ENCODE measurements around the gene GPR62. TPM values are rescaled to one million over a fixed set of nuclear protein-coding genes. Genes with fewer than 3 reads are reported as not detected.
A peak's percentile ranks its signal among the peaks of the same experiment; 100 is the strongest.

Gene GPR62
- polyA plus RNA-seq, 1 of the 3 experiments (the other 2 are of a cell fraction), result 0.02 TPM

DNA sequence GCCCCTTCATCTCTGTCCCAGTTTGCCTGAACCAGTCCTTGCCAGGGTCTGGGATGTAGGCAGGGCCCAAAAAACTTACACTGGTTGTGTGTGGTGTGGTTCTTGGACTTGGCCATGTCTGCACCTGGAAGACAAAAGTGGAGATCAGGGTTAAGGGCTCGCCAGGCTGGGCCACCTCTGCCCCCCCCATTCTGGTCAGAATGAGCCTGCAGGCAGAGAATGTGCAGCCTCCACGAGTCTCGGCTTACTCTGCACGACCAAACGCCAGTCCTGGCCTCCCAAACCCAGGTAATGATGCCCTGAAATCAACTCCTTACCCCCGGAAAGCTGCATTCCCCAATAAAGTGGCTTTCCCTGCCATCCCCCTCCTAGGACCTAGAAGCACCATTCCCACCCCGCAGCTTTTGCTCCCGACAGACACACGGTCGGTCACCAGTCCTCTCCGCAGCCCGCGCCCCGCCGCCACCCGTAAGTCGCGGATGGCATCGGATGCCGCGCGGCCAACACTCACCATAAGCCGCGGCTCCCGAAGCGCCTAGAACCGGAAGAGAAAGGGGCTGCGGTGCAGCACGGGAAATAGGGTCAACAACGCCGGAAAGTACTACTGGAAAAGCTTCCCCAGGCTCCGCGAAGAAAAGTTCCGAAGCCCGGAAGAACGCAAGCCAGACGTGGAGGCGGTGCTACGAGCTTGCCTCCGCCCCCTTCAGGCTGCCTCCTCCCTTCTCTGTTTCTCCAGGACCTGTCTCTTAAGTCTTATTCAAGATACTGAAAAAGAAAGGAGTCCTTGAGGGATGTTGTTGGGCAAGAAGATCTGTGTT, 40.4 kb downstream of the GPR62 start, which contains the start of gene RPL29 (continued):
- TF ChIP-seq, protein P1, sequence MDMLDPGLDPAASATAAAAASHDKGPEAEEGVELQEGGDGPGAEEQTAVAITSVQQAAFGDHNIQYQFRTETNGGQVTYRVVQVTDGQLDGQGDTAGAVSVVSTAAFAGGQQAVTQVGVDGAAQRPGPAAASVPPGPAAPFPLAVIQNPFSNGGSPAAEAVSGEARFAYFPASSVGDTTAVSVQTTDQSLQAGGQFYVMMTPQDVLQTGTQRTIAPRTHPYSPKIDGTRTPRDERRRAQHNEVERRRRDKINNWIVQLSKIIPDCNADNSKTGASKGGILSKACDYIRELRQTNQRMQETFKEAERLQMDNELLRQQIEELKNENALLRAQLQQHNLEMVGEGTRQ (IDR thresholded peaks at IDR 0.05; ENCODE audit: borderline replicate concordance, low read depth, low read length), result no peak
- TF ChIP-seq GABPA (IDR thresholded peaks at IDR 0.05; ENCODE audit: low read depth), result peak; percentile 100
- TF ChIP-seq, protein P2, sequence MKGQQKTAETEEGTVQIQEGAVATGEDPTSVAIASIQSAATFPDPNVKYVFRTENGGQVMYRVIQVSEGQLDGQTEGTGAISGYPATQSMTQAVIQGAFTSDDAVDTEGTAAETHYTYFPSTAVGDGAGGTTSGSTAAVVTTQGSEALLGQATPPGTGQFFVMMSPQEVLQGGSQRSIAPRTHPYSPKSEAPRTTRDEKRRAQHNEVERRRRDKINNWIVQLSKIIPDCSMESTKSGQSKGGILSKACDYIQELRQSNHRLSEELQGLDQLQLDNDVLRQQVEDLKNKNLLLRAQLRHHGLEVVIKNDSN (IDR thresholded peaks at IDR 0.05; ENCODE audit: borderline replicate concordance, low read depth), result peak; percentile 56; the same call in 1 of the 2 replicates
- TF ChIP-seq FOXJ3 (CRISPR knock-in tag; IDR thresholded peaks at IDR 0.05), result no peak
- TF ChIP-seq SMC3 (IDR thresholded peaks at IDR 0.05; ENCODE audit: low read depth, low read length), result peak; percentile 14; the same call in 1 of the 2 replicates
- TF ChIP-seq TEAD4 (IDR thresholded peaks at IDR 0.05; ENCODE audit: borderline replicate concordance, insufficient read depth), result no peak
- no peak for TF ChIP-seq GATA2 (CRISPR knock-in tag; IDR thresholded peaks at IDR 0.05)
- TF ChIP-seq RCOR1 (IDR thresholded peaks at IDR 0.05; ENCODE audit: low read length), result peak; percentile 46; the same call in 1 of the 2 replicates
- TF ChIP-seq, protein P3, sequence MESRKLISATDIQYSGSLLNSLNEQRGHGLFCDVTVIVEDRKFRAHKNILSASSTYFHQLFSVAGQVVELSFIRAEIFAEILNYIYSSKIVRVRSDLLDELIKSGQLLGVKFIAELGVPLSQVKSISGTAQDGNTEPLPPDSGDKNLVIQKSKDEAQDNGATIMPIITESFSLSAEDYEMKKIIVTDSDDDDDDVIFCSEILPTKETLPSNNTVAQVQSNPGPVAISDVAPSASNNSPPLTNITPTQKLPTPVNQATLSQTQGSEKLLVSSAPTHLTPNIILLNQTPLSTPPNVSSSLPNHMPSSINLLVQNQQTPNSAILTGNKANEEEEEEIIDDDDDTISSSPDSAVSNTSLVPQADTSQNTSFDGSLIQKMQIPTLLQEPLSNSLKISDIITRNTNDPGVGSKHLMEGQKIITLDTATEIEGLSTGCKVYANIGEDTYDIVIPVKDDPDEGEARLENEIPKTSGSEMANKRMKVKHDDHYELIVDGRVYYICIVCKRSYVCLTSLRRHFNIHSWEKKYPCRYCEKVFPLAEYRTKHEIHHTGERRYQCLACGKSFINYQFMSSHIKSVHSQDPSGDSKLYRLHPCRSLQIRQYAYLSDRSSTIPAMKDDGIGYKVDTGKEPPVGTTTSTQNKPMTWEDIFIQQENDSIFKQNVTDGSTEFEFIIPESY (IDR thresholded peaks at IDR 0.05; ENCODE audit: borderline replicate concordance, low read depth), result 0 out of 2 replicates have a peak, but pooled peaks have one; percentile 45

DNA sequence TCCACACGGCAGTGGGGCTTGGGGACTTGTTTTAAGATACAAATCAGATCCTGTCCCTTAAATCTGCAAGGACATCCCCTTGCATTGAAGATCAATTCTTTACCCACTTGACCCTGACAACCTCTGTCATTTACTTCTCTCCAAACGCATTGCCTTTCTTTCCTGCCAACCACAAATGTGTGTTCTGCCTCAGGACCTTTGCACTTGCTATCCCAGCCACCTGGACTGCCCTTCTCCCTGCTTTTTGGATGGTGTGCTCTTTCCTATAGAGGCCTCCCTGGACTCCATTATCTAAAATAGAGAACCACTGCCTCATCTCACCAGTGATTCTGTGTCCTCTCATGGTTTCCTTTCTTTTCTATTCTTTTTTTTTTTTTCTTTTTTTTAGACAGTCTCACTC, 42.0 kb downstream of the GPR62 start:
- Histone ChIP-seq H3K9ac (no peak overlapping the region), H3K4me2 (no peak overlapping the region), H3K27ac (ENCODE audit: low read depth in 2 of 2, low read length in 1 of 2) (no peak overlapping the region), H3K9me2 (no peaks in the 10 kb centered on the region), H3K9me3 (no peaks in the 10 kb centered on the region), H3K27me3 (ENCODE audit: insufficient read depth) (no peaks in the 10 kb centered on the region), H2AFZ (ENCODE audit: low read depth) (no peak overlapping the region), H3F3A (replicated peaks; ENCODE audit: insufficient read depth) (peaks cover 18% of the 10 kb centered on the region), H3K4me3 (ENCODE audit: low read depth in 2 of 2, low read length in 1 of 2) (no peak overlapping the region), H4K20me1 (ENCODE audit: insufficient read depth) (0 out of 2 replicates have a peak, but pooled peaks cover 11% of the 10 kb centered on the region), H3K36me3 (replicated peaks in 1 of 2; ENCODE audit: control insufficient read depth in 1 of 2, insufficient read depth in 2 of 2, low read length in 1 of 2) (peaks cover 19 to 23% of the 10 kb centered on the region in 2 experiments), H3K79me2 (ENCODE audit: insufficient read depth) (peaks cover 36% of the 10 kb centered on the region), H3K4me1 (ENCODE audit: control insufficient read depth in 1 of 2, insufficient read depth in 2 of 2, low read depth in 1 of 2, low read length in 1 of 2) (peaks cover 9 to 29% of the 10 kb centered on the region in 2 experiments; a peak in 3 of 4 replicates)
- POLR2A ChIA-PET, result no interaction called here
- DNase-seq, result no peak
- 66% methylated on average over 2 of the region's 2 CpGs for WGBS (ENCODE audit: low lambda C conversion rate)
- CTCF ChIA-PET, result interaction anchor here (0.6 to 1.6 kb wide), 3 partner anchors 51 to 223 kb away, joined by 3 to 6 read pairs (median 5); no protein-coding TSS in a partner anchor
- TF ChIP-seq SMC3 (IDR thresholded peaks at IDR 0.05; ENCODE audit: low read depth, low read length) (no peak), TAF1 (IDR thresholded peaks at IDR 0.05; ENCODE audit: borderline replicate concordance, low read depth, low read length) (no peak), TEAD4 (IDR thresholded peaks at IDR 0.05; ENCODE audit: borderline replicate concordance, insufficient read depth) (no peak), GATA2 (CRISPR knock-in tag; IDR thresholded peaks at IDR 0.05) (no peak), EZH2phosphoT487 (IDR thresholded peaks at IDR 0.05; ENCODE audit: borderline replicate concordance, low read depth) (no peak), CHD2 (IDR thresholded peaks at IDR 0.05; ENCODE audit: low read length, partially characterized antibody) (no peak), JUND (IDR thresholded peaks at IDR 0.05) (no peak)
- TF ChIP-seq, protein P3 (IDR thresholded peaks at IDR 0.05; ENCODE audit: borderline replicate concordance, low read depth), result no peak
- TF ChIP-seq, protein P1 (IDR thresholded peaks at IDR 0.05; ENCODE audit: borderline replicate concordance, low read depth, low read length), result no peak
- TF ChIP-seq, protein P4, sequence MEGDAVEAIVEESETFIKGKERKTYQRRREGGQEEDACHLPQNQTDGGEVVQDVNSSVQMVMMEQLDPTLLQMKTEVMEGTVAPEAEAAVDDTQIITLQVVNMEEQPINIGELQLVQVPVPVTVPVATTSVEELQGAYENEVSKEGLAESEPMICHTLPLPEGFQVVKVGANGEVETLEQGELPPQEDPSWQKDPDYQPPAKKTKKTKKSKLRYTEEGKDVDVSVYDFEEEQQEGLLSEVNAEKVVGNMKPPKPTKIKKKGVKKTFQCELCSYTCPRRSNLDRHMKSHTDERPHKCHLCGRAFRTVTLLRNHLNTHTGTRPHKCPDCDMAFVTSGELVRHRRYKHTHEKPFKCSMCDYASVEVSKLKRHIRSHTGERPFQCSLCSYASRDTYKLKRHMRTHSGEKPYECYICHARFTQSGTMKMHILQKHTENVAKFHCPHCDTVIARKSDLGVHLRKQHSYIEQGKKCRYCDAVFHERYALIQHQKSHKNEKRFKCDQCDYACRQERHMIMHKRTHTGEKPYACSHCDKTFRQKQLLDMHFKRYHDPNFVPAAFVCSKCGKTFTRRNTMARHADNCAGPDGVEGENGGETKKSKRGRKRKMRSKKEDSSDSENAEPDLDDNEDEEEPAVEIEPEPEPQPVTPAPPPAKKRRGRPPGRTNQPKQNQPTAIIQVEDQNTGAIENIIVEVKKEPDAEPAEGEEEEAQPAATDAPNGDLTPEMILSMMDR (IDR thresholded peaks at IDR 0.05), result no peak
